HG02840 (cell line): ENCODE data around the gene ANKRD1.
A peak's percentile ranks its signal among the peaks of the same experiment; 100 is the strongest.
"Not testable (repeated sequence)": the region's sequence is repeated elsewhere in the genome, so short reads cannot be mapped to it uniquely, and the experiment has no call there.

ENCODE experiments used
- ATAC-seq: cut with Tn5 transposase; IDR thresholded peaks from one replicate; pipeline ENCODE4 v1.9.1; 2021; ENCODE audit warnings: mild to moderate bottlenecking, moderate library complexity, moderate number of reproducible peaks; ENCODE audit not compliant: unreplicated experiment, low FRiP score

The ANKRD1 gene

DNA sequence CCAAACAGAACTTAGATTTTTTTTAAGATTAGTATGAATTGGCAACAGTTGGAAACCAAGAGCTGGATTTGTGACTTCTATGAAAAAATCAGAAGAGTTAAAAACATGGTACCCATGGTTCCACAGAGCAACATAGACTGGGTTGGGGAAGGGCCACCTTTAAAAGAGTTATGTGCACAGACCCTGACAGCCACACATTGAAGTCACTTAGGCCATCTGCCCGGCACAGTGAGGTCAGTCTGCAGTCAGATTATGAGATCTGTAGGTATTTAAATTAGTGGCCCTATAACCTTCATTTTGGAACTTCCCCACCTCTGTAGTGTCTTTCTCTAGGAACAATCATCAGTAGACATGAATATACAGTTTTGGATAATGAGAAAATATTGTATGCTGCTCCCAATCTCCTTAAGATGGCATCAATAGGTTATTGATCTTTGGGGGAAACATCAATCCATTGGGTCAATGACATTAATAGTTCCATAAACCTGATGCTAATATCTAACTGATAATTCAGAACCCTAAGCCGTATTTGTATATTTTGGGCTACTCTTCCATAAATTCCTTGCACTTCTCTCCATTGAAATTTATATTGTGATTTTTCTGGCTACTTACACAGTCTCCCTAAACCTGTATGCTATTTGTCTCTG, 7.0 kb downstream of the ANKRD1 start:
- ATAC-seq, result no peak

DNA sequence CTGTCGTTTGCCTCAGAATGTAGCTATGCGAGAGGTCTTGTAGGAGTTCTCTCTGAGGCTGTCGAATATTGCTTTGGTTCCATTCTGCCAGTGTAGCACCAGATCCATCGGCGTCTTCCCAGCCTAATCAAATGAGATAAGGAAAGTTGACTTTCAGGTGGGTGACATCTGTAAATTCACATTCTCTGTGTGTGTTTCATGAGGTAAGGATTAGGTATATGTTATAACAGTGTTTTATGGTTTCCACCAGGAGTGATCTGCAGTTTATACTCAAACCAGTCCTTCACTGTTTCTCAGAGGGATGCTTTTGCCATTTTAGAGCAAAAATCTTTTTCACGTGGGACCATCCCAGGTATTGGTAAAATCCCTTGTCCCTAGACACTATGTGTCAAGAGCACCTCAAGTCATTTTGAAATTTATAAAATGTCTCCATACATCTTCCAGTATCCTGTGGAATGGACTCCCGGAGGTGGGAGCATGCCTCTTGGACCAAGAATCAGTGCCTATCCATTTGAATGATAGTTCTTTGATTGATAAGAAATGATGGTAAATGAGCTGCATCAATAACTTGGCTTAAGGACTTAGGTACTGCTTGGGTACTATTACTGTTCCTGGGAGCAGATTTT, 7.9 kb downstream of the ANKRD1 start:
- ATAC-seq, result no peak

DNA sequence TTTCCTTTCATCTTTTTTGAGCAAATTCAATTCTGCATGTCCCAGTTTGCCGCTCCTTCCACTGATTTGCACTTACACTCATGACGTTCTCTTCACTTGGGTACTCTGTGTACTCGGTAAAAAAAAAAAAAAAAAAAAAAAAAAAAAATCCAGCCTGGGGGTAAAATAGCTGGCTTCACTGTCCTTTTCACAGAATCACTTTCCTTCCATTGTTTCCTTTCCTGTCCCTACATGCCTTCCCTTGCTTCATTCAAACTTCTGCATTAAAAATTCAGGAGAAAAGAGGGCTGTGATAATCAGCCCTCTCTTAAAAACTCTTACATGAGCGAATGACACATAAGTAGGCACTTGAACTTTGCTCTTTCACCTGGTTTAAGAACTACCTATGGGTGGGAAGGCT, 8.7 kb downstream of the ANKRD1 start:
- ATAC-seq, result no peak

DNA sequence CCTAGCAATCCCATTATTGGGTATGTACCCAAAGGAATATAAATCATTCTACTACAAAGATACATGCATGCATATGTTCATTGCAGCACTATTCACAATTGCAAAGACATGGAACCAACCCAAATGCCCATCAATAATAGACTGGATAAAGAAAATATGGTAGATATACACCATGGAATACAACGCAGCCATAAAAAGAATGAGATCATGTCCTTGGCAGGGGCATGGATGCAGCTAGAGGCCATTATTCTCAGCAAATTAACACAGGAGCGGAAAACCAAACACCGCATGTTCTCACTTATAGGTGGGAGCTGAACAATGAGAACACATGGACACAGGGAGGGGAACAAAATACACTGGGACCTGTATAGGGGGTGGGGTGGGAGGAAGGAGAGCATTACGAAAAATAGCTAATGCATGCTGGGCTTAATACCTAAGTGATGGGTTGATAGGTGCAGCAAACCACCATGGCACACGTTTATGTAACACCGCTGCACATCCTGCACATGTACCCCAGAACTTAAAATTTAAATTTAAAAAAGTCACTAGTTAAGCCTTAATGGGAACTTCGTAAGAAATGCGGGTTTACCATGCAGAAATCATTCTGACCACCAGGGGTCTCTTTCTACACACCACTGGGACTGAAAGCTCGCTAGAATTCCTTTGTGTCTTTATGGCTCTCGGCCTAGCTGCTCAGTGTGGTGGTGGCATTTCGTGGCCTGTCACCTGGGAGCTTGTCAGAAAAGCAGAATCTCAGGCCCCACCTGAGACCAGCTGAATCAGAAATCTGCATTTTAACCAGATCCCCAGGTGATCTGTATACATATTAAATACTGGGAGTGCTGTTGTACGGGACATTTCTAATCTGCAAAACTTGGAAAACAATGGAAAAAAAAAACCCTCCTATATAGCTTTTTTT, 9.5 kb downstream of the ANKRD1 start:
- ATAC-seq, result no peak

DNA sequence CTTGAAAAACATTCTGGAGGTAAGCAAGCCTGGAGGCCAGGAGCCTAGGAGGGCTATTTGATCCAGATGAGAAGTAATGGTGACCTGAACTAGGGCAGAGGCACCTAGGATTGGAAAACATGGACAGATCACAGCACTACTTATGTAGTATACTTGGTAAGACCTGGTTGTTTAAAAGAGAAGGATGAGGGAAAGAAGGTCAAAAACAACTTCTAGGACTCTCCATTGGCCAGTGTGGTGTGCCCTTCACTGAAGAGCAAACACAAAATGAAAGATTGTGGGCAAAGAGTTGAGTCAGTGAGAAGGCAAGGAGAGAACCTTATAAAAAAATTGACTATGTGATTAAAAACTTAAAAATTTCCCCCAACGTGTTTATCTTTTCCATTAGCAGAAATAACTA, 14.3 kb downstream of the ANKRD1 start:
- ATAC-seq, result no peak

DNA sequence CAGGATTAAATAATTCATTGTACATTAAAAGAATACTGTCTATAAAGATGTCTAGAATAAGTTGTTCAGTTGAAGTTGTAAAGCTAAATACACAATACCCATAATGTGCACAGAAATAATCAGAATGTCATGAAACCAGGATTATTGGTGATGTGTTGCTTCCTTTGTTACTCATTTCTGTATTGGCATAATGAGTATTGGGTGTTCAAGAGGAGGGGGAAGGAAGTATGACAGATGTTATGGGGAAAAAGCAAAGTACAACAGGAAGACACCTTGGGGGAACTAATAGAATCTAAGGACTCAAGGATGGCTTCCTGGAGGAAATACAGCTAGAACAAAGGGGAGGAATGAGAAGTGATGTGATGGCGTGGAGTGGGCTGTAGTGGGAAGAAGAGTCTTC, 15.0 kb downstream of the ANKRD1 start:
- ATAC-seq, result no peak

DNA sequence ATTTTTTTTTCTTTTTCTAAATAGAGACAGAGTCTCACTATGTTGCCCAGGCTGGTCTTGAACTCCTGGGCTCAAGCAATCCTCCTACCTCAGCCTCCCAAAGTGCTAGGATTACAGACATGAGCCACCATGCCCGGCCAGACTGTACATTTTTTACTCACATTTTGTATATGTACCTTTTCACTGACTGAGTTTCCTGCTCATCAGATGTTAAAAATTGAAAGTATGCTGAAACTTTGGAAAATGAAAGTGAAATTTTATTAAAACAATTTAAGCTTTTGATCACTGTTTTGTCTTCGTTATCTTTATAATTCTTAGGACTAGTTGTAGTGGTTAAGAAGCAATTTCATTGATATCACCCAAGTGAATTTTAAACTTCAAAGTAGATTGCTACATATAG, 24.0 kb downstream of the ANKRD1 start:
- not testable (repeated sequence) for ATAC-seq

DNA sequence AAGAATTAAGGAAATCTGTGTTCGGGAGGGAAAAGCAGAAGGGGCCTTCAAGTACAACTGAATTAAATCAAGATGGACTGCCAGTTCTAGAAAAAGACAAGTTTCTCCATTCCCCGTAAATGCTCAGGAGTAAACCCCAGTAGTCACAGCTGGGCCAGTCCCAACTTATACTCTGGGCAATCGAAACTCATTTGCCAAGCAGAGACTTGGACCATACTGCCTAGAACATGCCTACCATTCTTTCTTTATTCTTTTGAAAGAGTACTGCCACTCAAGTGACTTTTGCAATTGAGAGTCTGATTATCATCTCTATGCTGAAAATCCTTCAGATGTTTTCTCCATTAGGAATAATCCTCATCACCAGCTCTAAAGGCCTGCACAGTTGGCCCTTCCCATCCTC, 27.7 kb downstream of the ANKRD1 start:
- no peak for ATAC-seq

DNA sequence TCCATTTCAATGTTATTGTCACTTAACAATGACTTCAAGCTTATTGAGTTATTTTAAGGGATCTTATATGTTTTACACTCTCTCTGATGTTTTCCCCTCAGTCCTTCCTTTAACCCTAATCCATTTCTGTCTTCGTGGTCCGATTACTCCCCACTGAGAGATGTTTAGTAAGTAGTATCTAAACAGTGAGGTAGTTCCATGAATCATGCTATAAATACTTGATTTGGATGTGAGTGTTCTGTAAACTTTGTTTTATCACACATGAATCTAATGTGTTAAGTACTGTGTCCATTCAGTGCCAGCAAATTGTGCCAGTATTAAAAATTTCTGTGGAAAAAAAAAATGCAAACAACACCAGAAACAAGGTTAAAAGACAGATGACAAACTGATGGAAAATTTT, 30.5 kb downstream of the ANKRD1 start:
- no peak for ATAC-seq

DNA sequence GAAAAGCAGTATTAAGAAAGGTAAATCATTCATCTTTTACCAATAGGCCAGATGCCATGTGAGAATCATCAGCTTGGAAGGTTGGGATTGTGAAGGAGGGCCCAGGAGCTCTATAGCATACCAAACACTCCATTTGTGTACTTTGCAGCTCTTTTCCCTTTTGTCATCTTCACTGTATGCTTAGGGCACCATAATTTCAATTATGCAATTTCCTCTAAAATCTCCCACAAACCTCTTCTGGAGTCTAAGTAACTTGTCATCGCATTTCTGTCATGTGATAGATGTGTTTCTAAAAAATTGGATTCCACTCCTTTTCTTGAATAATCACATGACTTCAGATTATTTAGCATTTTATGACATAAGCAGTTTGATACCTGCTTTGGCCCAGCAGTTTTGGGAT, 31.3 kb downstream of the ANKRD1 start:
- no peak for ATAC-seq

DNA sequence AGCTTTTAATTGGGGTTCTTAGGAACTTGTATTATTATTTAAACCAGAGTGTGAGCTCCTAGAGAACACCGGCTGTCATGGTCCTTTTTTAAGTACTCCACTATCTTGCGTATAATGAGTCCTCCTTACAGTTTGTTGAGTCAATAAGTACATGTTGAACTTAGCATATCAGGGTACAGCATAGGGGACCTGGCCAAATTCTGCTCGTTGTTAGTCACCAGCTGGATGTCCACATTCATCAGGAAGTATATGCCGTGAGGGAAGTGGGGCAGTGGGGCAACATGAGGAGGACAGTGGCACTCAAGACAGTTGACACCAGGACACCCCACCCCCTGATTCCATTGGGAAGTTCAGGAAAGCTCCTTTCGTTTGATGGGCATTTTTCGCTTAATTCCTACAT, 32.5 kb downstream of the ANKRD1 start:
- ATAC-seq, result no peak

DNA sequence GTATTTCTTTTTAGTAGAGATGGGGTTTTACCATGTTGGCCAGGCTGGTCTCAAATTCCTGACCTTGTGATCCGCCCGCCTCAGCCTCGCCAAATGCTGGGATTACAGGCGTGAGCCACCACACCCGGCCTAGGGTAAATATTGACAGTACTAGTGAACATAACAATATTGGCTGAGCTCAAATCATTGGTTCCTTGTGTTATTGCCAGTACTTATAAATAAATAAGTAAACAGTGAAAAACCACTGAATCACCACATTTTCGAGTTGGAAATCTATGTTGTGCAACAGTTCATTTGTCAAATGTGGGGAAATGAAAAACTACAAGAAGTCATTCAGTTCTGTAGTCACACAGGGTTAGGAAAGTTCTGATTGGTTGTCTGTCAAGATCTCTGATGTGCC, 33.3 kb downstream of the ANKRD1 start:
- no peak for ATAC-seq

DNA sequence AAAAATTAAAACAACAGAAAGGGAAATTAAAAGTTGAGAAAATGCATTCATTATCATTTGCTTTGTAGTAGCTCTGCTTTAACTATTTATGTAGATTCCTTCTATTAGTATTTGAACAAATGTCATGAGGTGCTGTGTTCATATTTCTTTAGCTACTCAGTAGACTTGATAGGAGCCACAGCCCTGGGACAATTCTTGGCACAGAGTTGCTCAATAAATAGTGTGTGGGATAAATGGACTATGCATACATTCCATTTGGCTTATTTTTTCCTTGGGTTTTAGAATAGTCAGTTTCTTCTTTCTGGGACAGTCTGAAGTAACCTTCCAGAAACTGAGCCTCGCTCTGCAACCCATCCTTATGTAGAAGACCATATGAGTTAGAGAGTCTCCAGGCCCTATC, 35.7 kb downstream of the ANKRD1 start:
- ATAC-seq, result no peak

DNA sequence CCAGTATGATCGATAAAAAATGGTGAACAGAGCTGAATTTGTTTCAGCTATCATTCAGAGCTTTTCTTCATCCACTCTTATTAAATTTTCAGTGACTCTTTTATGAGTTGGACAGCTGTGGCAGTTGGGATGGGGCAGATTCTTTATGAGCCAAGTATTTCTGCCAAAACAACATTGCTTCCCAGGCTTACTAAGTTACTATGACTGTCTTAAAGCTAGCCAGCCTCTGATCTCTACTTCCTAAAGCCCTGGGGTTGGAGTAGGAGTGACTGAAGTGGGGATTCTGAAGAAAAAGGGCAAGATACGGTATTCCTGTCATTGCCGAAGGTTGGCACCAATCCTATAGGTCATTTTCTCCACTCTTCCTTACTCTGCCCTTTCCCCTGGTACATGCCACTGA, 36.5 kb downstream of the ANKRD1 start:
- no peak for ATAC-seq

DNA sequence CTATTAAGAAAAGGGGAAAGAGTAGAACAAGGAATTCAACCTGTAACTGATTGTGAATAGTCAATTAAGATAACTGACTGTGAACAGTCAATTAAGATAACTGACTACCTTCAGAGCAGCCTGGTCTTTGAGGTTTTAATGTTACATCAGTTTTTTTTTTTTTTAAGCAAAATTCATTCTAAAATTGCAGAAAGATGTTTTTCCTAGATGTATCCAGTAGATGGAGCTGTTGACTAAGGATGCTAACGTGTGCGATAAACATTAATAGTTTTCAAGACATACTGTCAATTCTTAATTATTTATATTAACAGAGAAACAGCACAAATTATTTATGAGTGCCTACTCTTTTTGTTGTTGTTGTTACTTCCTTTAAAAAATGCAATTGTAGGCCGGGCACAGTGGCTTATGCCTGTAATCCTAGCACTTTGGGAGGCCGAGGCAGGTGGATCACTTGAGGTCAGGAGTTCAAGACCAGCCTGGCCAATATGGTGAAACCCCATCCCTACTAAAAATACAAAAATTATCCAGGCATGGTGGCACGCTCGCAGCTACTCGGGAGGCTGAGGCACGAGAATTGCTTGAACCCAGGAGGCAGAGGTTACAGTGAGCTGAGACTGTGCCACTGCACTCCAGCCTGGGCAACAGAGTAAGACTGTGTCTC, 40.7 kb downstream of the ANKRD1 start:
- ATAC-seq, result not testable (repeated sequence)

DNA sequence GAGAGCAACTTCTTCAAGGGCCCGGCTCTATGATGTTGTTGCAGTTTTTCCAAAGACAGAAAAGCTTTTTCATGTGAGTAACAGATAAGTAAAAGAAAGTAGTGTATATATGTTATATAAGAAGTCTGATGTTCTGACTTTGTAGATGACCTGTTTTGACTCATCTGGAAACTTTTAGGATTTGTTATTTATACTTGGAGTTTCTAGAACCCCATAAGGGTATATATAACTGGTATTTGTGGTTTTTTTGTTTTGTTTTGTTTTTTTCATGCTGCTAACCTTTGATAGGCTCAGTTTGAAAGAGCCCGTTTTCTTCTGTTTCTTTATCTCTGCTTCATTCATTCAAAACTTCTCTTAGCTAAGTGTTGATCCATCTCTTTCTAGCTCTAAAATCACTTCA, 41.8 kb downstream of the ANKRD1 start:
- ATAC-seq, result no peak

DNA sequence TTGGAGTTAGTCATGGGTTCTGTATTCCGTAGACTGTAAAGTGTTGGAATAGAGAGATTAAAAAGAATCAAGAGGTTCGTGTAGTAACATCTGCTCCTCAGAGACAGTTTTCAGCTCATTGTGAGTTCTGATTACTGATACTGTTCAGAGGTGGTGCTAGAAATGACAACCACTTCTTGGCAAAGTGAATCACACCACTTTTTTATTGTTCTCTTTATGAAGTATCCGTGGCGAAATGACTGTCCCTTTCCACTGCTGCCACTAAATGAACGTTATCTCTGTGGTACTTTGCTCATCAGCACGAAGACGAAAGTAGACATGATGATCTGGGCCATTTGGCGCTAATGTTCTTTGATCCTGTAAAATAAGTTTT, 48.3 kb downstream of the ANKRD1 start:
- ATAC-seq, result no peak

DNA sequence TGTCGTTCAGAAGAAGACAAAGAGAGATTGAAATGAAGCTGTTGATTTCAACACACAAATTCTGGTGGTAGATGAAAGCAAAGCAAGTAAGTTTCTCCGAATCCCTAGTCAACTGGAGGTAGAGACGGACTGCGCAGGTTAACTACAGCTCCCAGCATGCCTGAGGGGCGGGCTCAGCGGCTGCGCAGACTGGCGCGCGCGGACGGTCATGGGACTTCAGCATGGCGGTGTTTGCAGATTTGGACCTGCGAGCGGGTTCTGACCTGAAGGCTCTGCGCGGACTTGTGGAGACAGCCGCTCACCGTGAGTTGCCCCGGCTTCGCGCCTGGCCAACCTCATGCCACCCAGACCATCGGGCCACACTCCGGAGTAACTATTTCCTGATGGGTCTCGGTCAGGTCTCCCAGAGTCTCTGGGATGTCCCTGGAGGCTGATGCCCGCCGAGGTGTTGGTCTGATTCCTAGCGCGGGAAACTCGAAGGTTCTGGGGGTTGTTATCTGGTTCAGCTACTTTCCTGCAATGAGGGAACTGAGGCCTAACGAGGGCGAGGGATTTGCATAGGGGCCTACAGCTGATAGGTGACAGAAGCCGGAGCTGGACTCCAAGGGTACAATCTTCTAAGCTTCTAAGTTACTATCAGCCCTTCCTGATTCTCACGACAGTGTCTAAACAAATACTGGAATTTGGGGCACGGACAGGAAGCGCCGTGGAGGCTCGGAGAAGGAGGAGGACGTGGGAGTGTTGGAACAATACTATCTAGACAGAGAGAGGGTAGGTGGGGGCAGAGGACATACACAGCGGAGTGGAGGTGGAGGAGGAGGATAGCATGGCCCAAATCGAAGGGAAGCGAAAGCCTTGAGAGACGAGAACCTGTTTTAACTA, 48.9 kb downstream of the ANKRD1 start, which contains the start of gene RPP30:
RPP30 (plus strand) TSS at position 209 of the 882 bp plus-strand sequence; CDS start at position 222, 13 bp downstream.
- peak; percentile 95 for ATAC-seq

DNA sequence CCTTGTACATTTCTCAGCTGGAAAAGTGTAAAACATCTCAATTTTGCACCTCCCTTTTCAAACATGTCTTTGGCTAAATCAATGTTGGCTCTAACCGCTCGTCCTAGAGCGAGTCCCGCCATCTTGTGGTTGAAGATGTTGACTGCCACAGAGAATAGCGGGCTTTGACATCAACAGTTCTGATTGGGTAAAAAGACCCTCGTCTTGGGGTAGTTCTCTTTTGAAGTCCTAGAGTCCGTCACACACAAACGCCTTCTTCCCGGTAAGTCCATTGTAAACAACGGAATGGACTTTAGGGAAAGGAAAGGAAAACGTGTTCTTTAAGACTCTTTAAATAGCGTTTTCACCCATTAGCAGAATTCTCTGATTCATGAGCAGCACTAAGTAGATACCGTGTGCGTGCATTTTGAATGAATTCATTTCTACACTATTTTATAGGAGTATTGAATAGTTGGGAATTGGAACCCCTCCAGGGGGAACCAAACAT, 49.6 kb downstream of the ANKRD1 start:
- ATAC-seq, result peak; percentile 51
